ENCODE results near the gene PIEZO1.

PIEZO1 gene

DNA sequence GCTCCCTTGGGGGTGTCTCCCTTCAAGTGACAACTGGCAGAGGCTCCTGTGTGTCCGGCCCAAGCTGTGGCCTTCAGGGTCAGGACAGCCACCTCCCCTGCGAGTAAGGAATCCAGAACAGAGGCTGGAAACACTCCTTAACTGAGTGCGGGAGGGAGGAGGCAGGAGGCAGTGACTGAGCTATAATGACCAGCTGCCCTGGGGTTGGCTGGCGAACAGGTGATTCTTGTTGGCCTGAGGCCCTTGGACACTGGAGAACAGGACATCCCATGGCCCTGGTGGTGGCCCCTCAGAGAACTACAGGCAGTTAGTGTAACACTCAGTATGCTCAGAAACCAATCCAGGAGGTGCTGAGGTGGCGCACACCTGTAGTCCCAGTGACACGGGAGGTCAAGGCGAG is 89.3 kb downstream of the PIEZO1 start:
- TF ChIP-seq POLR2A (IDR thresholded peaks at IDR 0.05; ENCODE audit: extremely low read depth, insufficient read length) (no peak), MYC (IDR thresholded peaks at IDR 0.05; ENCODE audit: low read depth, low read length) (no peak)
- TF ChIP-seq, protein P1, sequence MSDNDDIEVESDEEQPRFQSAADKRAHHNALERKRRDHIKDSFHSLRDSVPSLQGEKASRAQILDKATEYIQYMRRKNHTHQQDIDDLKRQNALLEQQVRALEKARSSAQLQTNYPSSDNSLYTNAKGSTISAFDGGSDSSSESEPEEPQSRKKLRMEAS (IDR thresholded peaks at IDR 0.05; ENCODE audit: low read depth, low read length), result no peak
- TF ChIP-seq, protein P2, sequence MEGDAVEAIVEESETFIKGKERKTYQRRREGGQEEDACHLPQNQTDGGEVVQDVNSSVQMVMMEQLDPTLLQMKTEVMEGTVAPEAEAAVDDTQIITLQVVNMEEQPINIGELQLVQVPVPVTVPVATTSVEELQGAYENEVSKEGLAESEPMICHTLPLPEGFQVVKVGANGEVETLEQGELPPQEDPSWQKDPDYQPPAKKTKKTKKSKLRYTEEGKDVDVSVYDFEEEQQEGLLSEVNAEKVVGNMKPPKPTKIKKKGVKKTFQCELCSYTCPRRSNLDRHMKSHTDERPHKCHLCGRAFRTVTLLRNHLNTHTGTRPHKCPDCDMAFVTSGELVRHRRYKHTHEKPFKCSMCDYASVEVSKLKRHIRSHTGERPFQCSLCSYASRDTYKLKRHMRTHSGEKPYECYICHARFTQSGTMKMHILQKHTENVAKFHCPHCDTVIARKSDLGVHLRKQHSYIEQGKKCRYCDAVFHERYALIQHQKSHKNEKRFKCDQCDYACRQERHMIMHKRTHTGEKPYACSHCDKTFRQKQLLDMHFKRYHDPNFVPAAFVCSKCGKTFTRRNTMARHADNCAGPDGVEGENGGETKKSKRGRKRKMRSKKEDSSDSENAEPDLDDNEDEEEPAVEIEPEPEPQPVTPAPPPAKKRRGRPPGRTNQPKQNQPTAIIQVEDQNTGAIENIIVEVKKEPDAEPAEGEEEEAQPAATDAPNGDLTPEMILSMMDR (IDR thresholded peaks at IDR 0.05; ENCODE audit: low read depth, low read length), result no peak
- H3K4me3 ChIP-seq (ENCODE audit: low read depth, low read length), result no peak overlapping the region
- no peak for DNase-seq (ENCODE audit: low read depth)

DNA sequence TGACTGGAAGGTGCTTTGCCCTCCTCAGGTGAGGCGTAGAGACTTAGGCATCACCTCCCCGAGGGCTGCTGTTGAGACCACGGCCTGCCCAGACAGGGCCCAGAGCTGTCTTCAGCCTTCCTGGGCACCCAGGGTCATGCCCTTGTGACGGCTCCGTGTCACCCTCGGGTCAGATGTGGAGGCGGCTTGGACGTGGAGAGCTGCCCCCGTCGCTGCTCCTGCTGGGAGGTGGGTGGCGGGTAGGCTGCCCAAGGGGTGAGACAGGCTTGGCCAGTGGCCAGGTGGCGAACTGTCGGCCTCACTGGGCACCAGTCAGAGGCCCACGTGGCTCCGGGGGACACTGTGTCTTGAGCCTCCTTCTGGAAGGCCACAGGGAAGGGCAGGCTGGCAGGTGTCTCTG is 89.8 kb downstream of the PIEZO1 start:
- no peak for DNase-seq (ENCODE audit: low read depth)
- TF ChIP-seq, protein P1 (IDR thresholded peaks at IDR 0.05; ENCODE audit: low read depth, low read length), result no peak
- no peak for TF ChIP-seq MYC (IDR thresholded peaks at IDR 0.05; ENCODE audit: low read depth, low read length)
- TF ChIP-seq POLR2A (IDR thresholded peaks at IDR 0.05; ENCODE audit: extremely low read depth, insufficient read length), result no peak
- TF ChIP-seq, protein P2 (IDR thresholded peaks at IDR 0.05; ENCODE audit: low read depth, low read length), result no peak
- no peak overlapping the region for H3K4me3 ChIP-seq (ENCODE audit: low read depth, low read length)

DNA sequence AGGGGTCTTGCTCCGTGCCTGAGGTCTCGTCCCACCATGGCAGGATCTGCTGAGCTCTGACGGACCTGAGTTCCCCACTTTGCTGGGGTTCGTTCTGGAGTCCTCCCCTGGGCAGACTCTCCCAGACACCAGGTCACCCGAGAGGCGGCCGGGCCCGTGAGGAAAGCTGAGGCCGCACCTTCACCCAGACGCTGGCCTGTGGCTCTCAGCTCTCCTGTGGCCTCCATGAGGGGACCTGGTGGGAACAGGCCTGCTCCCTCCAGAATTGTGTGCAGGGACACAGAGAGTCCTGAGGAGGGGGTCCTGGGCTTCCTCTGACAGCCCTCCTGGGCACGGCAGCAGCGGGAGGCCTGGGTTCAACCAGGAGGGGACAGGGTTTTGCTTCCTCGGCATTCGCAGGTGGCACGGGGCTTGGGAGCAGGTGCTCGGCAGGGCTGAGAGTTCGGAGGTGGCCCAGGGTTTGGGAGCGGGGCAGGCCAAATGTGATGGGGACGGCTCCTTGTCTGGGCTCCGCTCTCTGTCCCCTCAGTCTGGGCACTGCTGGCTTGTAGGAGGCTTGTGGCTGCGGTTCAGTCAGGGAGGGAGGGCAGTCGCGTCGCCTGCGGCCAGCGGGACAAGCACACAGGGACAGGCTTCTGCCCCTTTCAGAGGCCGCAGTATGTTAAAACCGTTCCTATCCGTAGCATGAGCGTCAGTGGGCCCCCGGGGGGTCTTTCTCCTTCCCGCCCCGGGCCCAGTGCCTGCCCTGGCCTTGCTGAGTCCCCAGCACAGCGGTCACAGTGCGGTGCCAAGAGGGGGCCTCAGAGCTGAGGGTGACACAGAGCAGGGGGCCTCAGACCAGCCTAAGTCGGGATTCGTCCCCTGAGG is 90.6 kb downstream of the PIEZO1 start:
- TF ChIP-seq, protein P1 (IDR thresholded peaks at IDR 0.05; ENCODE audit: low read depth, low read length), result no peak
- TF ChIP-seq, protein P2 (IDR thresholded peaks at IDR 0.05; ENCODE audit: low read depth, low read length), result no peak
- TF ChIP-seq MYC (IDR thresholded peaks at IDR 0.05; ENCODE audit: low read depth, low read length) (no peak), POLR2A (IDR thresholded peaks at IDR 0.05; ENCODE audit: extremely low read depth, insufficient read length) (no peak)
- no peak for DNase-seq (ENCODE audit: low read depth)
- H3K4me3 ChIP-seq (ENCODE audit: low read depth, low read length), result no peak overlapping the region

DNA sequence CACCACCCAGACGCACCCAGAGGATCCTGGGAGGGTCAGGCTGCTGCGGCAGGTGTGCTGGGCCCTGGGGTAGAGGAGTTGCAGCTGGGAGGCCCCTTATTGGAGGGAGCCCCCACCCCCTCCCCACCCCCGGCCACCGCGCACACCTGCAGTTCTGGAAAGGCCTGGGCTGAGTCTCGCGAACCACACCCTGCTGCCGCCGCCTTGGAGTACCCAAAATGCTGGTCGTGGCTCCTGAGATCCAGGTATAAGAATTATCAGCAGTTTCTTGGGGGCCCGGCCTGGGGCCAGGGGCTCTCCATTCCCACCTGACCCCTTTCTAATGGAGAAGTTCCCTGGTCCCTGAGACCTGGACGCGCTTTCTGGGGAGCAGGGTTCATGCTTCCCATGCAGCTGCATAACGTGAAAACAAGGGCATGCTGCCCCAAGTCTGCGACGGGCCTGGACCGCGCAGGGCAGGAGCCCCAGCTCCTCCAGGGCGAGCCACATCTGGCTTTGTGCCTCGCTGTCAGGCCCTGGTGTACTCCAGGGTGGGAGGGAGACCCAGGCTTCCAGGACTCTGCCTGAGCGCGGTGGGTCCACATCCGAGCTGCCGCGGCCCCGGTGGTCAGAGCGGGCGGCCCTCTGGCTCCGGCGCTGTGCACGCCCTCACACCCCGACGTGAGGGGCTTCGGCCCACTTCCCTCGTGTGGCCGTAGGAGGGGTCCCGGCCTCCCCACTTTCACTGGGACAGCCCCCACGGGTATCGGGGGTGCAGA is 91.4 kb downstream of the PIEZO1 start:
- no peak overlapping the region for H3K4me3 ChIP-seq (ENCODE audit: low read depth, low read length)
- TF ChIP-seq POLR2A (IDR thresholded peaks at IDR 0.05; ENCODE audit: extremely low read depth, insufficient read length) (no peak), MYC (IDR thresholded peaks at IDR 0.05; ENCODE audit: low read depth, low read length) (no peak)
- TF ChIP-seq, protein P1 (IDR thresholded peaks at IDR 0.05; ENCODE audit: low read depth, low read length), result no peak
- TF ChIP-seq, protein P2 (IDR thresholded peaks at IDR 0.05; ENCODE audit: low read depth, low read length), result no peak
- no peak for DNase-seq (ENCODE audit: low read depth)

DNA sequence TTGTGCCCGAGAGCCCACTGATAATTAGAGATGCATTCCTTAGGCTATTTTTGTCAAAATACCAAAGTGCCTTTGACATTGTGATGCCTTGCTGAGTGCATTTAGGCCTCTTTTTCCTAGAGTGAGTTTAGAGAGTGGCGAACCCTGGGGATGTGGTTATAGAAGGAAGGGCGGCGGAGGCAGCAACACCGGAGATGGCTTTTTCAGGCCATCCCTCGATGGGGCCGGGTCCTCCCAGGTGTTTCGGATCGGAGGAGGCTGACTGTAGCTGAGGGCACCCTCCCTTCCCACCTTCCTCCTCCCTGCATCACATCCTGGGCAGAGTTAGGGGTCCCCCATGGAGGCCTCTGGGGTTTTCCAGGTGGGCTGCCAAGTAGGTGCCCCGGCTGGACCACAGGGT is 92.2 kb downstream of the PIEZO1 start:
- no peak for DNase-seq (ENCODE audit: low read depth)
- TF ChIP-seq, protein P1 (IDR thresholded peaks at IDR 0.05; ENCODE audit: low read depth, low read length), result no peak
- TF ChIP-seq, protein P2 (IDR thresholded peaks at IDR 0.05; ENCODE audit: low read depth, low read length), result no peak
- TF ChIP-seq POLR2A (IDR thresholded peaks at IDR 0.05; ENCODE audit: extremely low read depth, insufficient read length) (no peak), MYC (IDR thresholded peaks at IDR 0.05; ENCODE audit: low read depth, low read length) (no peak)
- H3K4me3 ChIP-seq (ENCODE audit: low read depth, low read length), result no peak overlapping the region
